HEK293 (cell line): ENCODE measurements around the gene CELF4.

Experiments used
- CTCF ChIP-seq: fragments of 450-650 bp; formaldehyde crosslinking; IDR thresholded peaks from 2 replicates; pipeline ENCODE4 v1.5.1; 2016; ENCODE audit warnings: missing biosample characterization, missing genetic modification characterization
- FEZF1 ChIP-seq: fragments of 450-650 bp; formaldehyde crosslinking; IDR thresholded peaks from 2 replicates; pipeline ENCODE4 v1.5.1; 2016; ENCODE audit warnings: missing biosample characterization, missing genetic modification characterization
- REST ChIP-seq: fragments of 450-650 bp; formaldehyde crosslinking; IDR thresholded peaks from 2 replicates; pipeline ENCODE4 v1.5.1; 2016; ENCODE audit warnings: missing biosample characterization, missing genetic modification characterization
- ZBTB8A ChIP-seq: fragments of 450-650 bp; formaldehyde crosslinking; IDR thresholded peaks from 2 replicates; pipeline ENCODE4 v1.5.1; 2016; ENCODE audit warnings: missing biosample characterization, missing genetic modification characterization
- ZNF184 ChIP-seq: fragments of 450-650 bp; IDR thresholded peaks from 2 replicates; pipeline ENCODE4 v1.5.1; 2018; ENCODE audit warnings: missing biosample characterization, mild to moderate bottlenecking, missing genetic modification characterization
- ZNF274 ChIP-seq, 2 experiments: fragments of 200-500 bp in 1 of 2; fragments of 450-650 bp in 1 of 2; sonication (Bioruptor generic) in 1 of 2; formaldehyde crosslinking in 1 of 2; IDR thresholded peaks; 2 replicates each; pipeline versions ENCODE4 v1.5.1 to v1.6.1; 2014 to 2016; ENCODE audit warnings: borderline replicate concordance in 1 of 2, inconsistent platforms in 1 of 2, low read length in 1 of 2, missing biosample characterization in 1 of 2, missing genetic modification characterization in 1 of 2
- ZNF280D ChIP-seq: fragments of 450-650 bp; formaldehyde crosslinking; IDR thresholded peaks from 2 replicates; pipeline ENCODE4 v1.5.1; 2016; ENCODE audit warnings: missing biosample characterization, missing genetic modification characterization
- ZNF335 ChIP-seq: fragments of 450-650 bp; formaldehyde crosslinking; conservative IDR thresholded peaks from 2 replicates; pipeline ENCODE4 v1.5.1; 2016; ENCODE audit warnings: missing biosample characterization, missing genetic modification characterization
- ZNF501 ChIP-seq: fragments of 450-650 bp; formaldehyde crosslinking; IDR thresholded peaks from 2 replicates; pipeline ENCODE4 v1.5.1; 2016; ENCODE audit warnings: missing biosample characterization, missing genetic modification characterization
- ZNF629 ChIP-seq: fragments of 450-650 bp; formaldehyde crosslinking; IDR thresholded peaks from 2 replicates; pipeline ENCODE4 v1.5.1; 2017; ENCODE audit warnings: missing biosample characterization, missing genetic modification characterization
- ZNF707 ChIP-seq: fragments of 450-650 bp; formaldehyde crosslinking; IDR thresholded peaks from 2 replicates; pipeline ENCODE4 v1.5.1; 2016; ENCODE audit warnings: missing biosample characterization, missing genetic modification characterization
- TF ChIP-seq, protein P1 (sequence below): fragments of 450-650 bp; formaldehyde crosslinking; IDR thresholded peaks from 2 replicates; pipeline ENCODE4 v1.5.1; 2016; ENCODE audit warnings: missing biosample characterization, missing genetic modification characterization

DNA sequence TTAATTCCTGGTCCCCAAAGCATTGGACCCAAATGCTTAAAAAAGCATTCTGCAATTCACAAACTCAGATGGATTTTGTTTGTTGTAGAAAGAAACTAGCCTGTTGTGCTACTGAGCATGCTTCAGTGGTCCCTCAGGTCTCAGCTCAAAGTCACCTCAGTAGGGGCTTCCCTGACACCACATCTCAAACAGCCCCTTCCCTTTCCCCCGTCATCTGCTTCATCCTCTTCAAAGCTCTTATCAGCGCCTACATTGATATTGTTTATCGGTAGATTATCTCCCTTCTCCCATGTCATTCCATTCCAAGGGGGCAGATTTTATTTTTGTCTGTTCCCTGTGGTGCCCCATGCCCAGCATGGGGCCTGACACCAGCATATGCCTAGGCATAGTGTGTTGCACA lies 172.9 kb downstream of the CELF4 start:
- TF ChIP-seq CTCF (tag by site-specific recombination) (no peak), ZNF707 (tag by site-specific recombination) (no peak), ZNF184 (tag by site-specific recombination) (no peak), ZNF335 (no peak), FEZF1 (tag by site-specific recombination) (no peak), ZBTB8A (tag by site-specific recombination) (no peak), ZNF274 (IDR thresholded peaks at IDR 0.05; ENCODE audit: low read length) (no peak), ZNF274 (tag by site-specific recombination; IDR thresholded peaks at IDR 0.05; ENCODE audit: borderline replicate concordance) (no peak), ZNF501 (tag by site-specific recombination) (no peak), ZNF629 (tag by site-specific recombination) (no peak), REST (tag by site-specific recombination) (no peak), ZNF280D (tag by site-specific recombination) (no peak)
- TF ChIP-seq, protein P1, sequence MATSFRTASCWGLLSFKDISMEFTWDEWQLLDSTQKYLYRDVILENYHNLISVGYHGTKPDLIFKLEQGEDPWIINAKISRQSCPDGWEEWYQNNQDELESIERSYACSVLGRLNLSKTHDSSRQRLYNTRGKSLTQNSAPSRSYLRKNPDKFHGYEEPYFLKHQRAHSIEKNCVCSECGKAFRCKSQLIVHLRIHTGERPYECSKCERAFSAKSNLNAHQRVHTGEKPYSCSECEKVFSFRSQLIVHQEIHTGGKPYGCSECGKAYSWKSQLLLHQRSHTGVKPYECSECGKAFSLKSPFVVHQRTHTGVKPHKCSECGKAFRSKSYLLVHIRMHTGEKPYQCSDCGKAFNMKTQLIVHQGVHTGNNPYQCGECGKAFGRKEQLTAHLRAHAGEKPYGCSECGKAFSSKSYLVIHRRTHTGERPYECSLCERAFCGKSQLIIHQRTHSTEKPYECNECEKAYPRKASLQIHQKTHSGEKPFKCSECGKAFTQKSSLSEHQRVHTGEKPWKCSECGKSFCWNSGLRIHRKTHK (tag by site-specific recombination) = no peak
